ENCODE data around the gene KCNAB1.

- TF ChIP-seq CTCF (conservative IDR thresholded peaks at IDR 0.05 in 1 of 2, IDR thresholded peaks at IDR 0.05 in 1 of 2; ENCODE audit: low read depth in 1 of 2, low read length in 2 of 2) (no peak), EZH2 (IDR thresholded peaks at IDR 0.05; ENCODE audit: low read length, missing control alignments) (no peak)
Observed at GRCh38 chr3:156400735-156401134, 280.4 kb downstream of the KCNAB1 start.

Measured in fibroblast of lung (primary cell).